BLaER1 (cell line): ENCODE measurements around the gene CFHR1.

Experiments used
- H3K27ac ChIP-seq: shearing (Covaris generic); formaldehyde crosslinking; 2 replicates; pipeline ENCODE4 v1.8.1; 2022
- H3K27me3 ChIP-seq: shearing (Covaris generic); formaldehyde crosslinking; 2 replicates; pipeline ENCODE4 v1.8.1; 2022
- H3K36me3 ChIP-seq: shearing (Covaris generic); formaldehyde crosslinking; 2 replicates; pipeline ENCODE4 v1.8.1; 2022
- H3K4me1 ChIP-seq: shearing (Covaris generic); formaldehyde crosslinking; 2 replicates; pipeline ENCODE4 v1.8.1; 2022
- H3K4me2 ChIP-seq: shearing (Covaris generic); formaldehyde crosslinking; 2 replicates; pipeline ENCODE4 v1.8.1; 2022
- H3K4me3 ChIP-seq: shearing (Covaris generic); formaldehyde crosslinking; 2 replicates; pipeline ENCODE4 v1.8.1; 2022
- H3K9ac ChIP-seq: shearing (Covaris generic); formaldehyde crosslinking; 2 replicates; pipeline ENCODE4 v1.8.1; 2022
- H3K9me3 ChIP-seq: shearing (Covaris generic); formaldehyde crosslinking; 2 replicates; pipeline ENCODE4 v1.8.1; 2022
- H4K20me1 ChIP-seq: shearing (Covaris generic); formaldehyde crosslinking; 2 replicates; pipeline ENCODE4 v1.8.1; 2022
- Cebpa-rat ChIP-seq: shearing (Covaris generic); IDR thresholded peaks from 2 replicates; pipeline ENCODE4 v1.8.1; 2022

CFHR1 gene

DNA sequence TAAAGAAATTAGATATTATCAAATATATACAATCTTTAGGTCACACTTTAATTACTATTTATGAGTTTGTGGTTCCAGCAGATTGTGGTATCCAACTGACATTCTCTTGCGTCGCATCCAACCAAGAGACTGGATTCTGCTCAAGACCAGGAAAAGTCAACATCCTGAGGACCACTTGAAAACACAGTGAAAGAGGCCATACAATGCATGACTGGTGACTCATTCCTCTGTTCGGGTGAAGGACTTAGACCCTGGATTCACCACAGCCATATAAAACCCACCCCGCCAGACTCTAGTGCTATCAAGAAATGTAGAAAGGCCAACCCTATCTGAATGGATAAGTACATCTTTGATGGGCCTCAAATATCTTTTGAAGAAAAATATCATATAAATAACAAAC lies 53.9 kb downstream of the CFHR1 start:
- no peaks in the 10 kb centered on the region for H3K9me3 ChIP-seq
- no peak overlapping the region for H3K4me2 ChIP-seq
- TF ChIP-seq Cebpa-rat: no peak
- no peaks in the 10 kb centered on the region for H3K27me3 ChIP-seq
- H3K4me3 ChIP-seq: no peak overlapping the region
- H3K9ac ChIP-seq: no peak overlapping the region
- H3K36me3 ChIP-seq: no peaks in the 10 kb centered on the region
- H4K20me1 ChIP-seq: no peaks in the 10 kb centered on the region
- H3K4me1 ChIP-seq: peaks cover 4% of the 10 kb centered on the region; the same call in 1 of the 2 replicates
- H3K27ac ChIP-seq: no peak overlapping the region

- H3K27me3 ChIP-seq: no peaks in the 10 kb centered on the region
- no peak overlapping the region for H3K4me2 ChIP-seq
- no peak overlapping the region for H3K27ac ChIP-seq
- H3K4me3 ChIP-seq: no peak overlapping the region
- no peaks in the 10 kb centered on the region for H3K36me3 ChIP-seq
- no peak overlapping the region for H3K9ac ChIP-seq
- no peak for TF ChIP-seq Cebpa-rat
- no peaks in the 10 kb centered on the region for H3K4me1 ChIP-seq
- no peaks in the 10 kb centered on the region for H4K20me1 ChIP-seq
- no peaks in the 10 kb centered on the region for H3K9me3 ChIP-seq
These were observed 56.4 kb downstream of the CFHR1 start for GRCh38 chr1:196875935-196876334.

DNA sequence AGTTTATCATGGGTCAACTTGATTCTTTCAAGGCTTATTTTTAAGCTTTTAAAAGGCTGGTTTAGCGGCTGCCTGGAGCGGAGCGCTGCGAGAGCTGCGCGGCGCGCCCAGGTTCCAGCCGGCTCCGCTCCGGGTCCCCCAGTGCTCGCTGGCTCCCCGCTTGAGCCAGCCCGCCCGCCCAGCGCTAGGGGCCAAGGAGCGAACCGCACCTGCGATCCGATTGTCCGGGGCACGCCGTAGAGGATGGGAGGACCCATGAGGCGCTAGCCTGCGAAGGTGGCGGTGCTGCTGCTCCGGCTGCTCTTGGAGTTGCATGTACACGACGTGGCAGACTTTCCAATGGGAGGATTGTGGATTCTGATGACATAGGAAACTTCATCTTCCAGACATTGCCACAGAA lies 58.4 kb downstream of the CFHR1 start:
- no peaks in the 10 kb centered on the region for H3K4me1 ChIP-seq

More for the DNA sequence above, 58.4 kb downstream of the CFHR1 start:
- Histone ChIP-seq H3K27ac (no peak overlapping the region), H3K9ac (no peak overlapping the region), H4K20me1 (no peaks in the 10 kb centered on the region), H3K27me3 (no peaks in the 10 kb centered on the region), H3K4me2 (no peak overlapping the region), H3K9me3 (no peaks in the 10 kb centered on the region), H3K4me3 (no peak overlapping the region), H3K36me3 (no peaks in the 10 kb centered on the region)
- no peak for TF ChIP-seq Cebpa-rat
